PC-9 (cell line): Measurements from ENCODE around the gene GFI1. TPM values are rescaled to one million over a fixed set of nuclear protein-coding genes. Genes with fewer than 3 reads are reported as not detected.

ENCODE experiments used
- BruUV-seq: library from RNA; stranded (reverse); fragments of 400-500 nt; replicated peaks from 2 replicates; lab custom pipeline; 2021; lab: Mats Ljungman, UMichigan
- CTCF ChIA-PET: fragments of 300-600 bp; sonication (Branson Sonifier 250); formaldehyde crosslinking; loops from one replicate; lab custom pipeline; 2022; ENCODE audit warnings: antibody characterized with exemption; lab: Charles Lee
- POLR2A ChIA-PET: fragments of 300-600 bp; sonication (Branson Sonifier 250); formaldehyde crosslinking; loops from one replicate; lab custom pipeline; 2022; ENCODE audit warnings: antibody characterized with exemption; ENCODE audit not compliant: unreplicated experiment; lab: Charles Lee
- DNase-seq, 2 experiments: peaks; one replicate each; pipeline versions ENCODE4 v3.0.0 to v3.0.0-alpha.2; 2015 to 2022; ENCODE audit warnings: mixed read lengths in 1 of 2
- H2AFZ ChIP-seq: fragments of 200-600 bp; sonication (generic); 2 replicates; pipeline ENCODE4 v1.8.1; 2017; ENCODE audit warnings: antibody characterized with exemption
- H3F3A ChIP-seq: fragments of 200-600 bp; sonication (generic); 2 replicates; pipeline ENCODE4 v1.8.1; 2017; ENCODE audit warnings: antibody characterized with exemption, mild to moderate bottlenecking, low read depth; ENCODE audit not compliant: insufficient read depth
- H3K27ac ChIP-seq: fragments of 200-600 bp; sonication (generic); 2 replicates; pipeline ENCODE4 v1.6.1; 2016; ENCODE audit warnings: mixed run types
- H3K27me3 ChIP-seq: fragments of 200-600 bp; sonication (generic); 2 replicates; pipeline ENCODE4 v1.6.1; 2016; ENCODE audit warnings: low read depth, mixed run types; ENCODE audit not compliant: insufficient read depth
- H3K36me3 ChIP-seq: fragments of 200-600 bp; sonication (generic); 2 replicates; pipeline ENCODE4 v1.6.1; 2016; ENCODE audit warnings: low read depth, mixed run types
- H3K4me1 ChIP-seq: fragments of 200-600 bp; sonication (generic); replicated peaks from 2 replicates; pipeline ENCODE4 v1.6.1; 2016; ENCODE audit warnings: mixed run types; ENCODE audit not compliant: insufficient read depth
- H3K4me2 ChIP-seq: fragments of 200-600 bp; sonication (generic); 2 replicates; pipeline ENCODE4 v1.6.1; 2017; ENCODE audit warnings: mixed run types
- H3K4me3 ChIP-seq: fragments of 200-600 bp; sonication (generic); 2 replicates; pipeline ENCODE4 v1.6.1; 2016; ENCODE audit warnings: mixed run types
- H3K79me2 ChIP-seq: fragments of 200-600 bp; sonication (generic); 2 replicates; pipeline ENCODE4 v1.6.1; 2017; ENCODE audit warnings: low read depth, mixed run types
- H3K9me2 ChIP-seq: fragments of 200-600 bp; sonication (generic); 2 replicates; pipeline ENCODE4 v1.8.1; 2017; ENCODE audit warnings: mild to moderate bottlenecking; ENCODE audit not compliant: insufficient read depth
- H3K9me3 ChIP-seq: fragments of 200-600 bp; sonication (generic); 2 replicates; pipeline ENCODE4 v1.8.1; 2016; ENCODE audit warnings: low read depth; ENCODE audit not compliant: insufficient read depth
- H4K20me1 ChIP-seq: fragments of 200-600 bp; sonication (generic); 2 replicates; pipeline ENCODE4 v1.8.1; 2017; ENCODE audit not compliant: insufficient read depth
- CTCF ChIP-seq: fragments of 200-600 bp; sonication (generic); conservative IDR thresholded peaks from 2 replicates; pipeline ENCODE4 v1.6.1; 2017; ENCODE audit warnings: mixed run types, antibody characterized with exemption, mild to moderate bottlenecking, moderate library complexity
- EZH2 ChIP-seq: fragments of 200-600 bp; sonication (generic); IDR thresholded peaks from 2 replicates; pipeline ENCODE4 v1.8.0; 2017; ENCODE audit warnings: antibody characterized with exemption, low read depth
- intact Hi-C: fragments of 100-400 bp; cut with micrococcal nuclease; formaldehyde crosslinking; loops from one replicate; pipeline ENCODE4 v1.10.0; 2022; ENCODE audit not compliant: unreplicated experiment
- total RNA-seq: library from RNA; stranded (reverse); gene quantifications from 2 replicates; pipeline ENCODE4 v1.2.3, GENCODE V29; 2021

The GFI1 gene
- total RNA-seq, 1 experiment from 2014 or later, result 0.35 TPM

- CTCF ChIA-PET, result no interaction called here
- no peak overlapping the region for H3K4me2 ChIP-seq
Measured at GRCh38 chr1:92480813-92481598, 5.7 kb downstream of the GFI1 start.

DNA sequence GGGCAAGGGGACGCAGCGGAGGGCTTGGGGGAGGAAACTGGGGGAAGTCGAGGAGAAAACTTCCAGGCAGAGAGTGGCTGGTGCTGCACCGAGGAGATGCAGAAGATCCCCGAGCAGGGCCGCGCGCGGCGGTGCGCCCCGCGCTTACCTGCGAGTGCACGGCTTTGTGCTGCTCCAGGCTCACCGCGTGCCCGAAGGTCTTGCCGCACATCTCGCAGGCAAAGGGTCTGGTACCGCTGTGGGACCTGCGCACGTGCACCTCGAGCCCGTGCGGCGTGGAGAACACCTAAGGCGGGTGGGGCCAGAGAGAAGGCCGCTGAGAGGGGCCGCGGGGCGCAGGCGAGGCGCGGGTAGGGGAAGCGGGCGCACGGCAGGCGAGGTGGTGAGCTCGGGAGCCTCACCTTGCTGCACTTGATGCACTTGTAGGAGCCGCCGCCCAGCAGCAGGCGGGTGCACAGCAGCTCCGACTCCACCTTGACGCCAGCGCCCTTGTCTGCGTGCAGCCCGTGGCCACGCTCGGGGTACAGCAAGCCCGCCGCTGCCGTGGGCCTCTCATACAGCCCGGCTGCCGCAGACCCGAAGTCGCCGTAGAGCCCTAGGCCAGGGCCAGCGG is 6.4 kb downstream of the GFI1 start:
- Histone ChIP-seq H3K79me2 (no peaks in the 10 kb centered on the region), H4K20me1 (no peaks in the 10 kb centered on the region), H3K36me3 (no peaks in the 10 kb centered on the region), H3K9me3 (no peaks in the 10 kb centered on the region), H3F3A (no peaks in the 10 kb centered on the region), H3K4me1 (0 out of 2 replicates have a peak, but pooled peaks cover 11% of the 10 kb centered on the region), H3K9me2 (no peaks in the 10 kb centered on the region), H3K4me2 (no peak overlapping the region), H2AFZ (no peak overlapping the region), H3K27ac (no peak overlapping the region), H3K27me3 (peaks cover 28% of the 10 kb centered on the region; the same call in 1 of the 2 replicates), H3K4me3 (no peak overlapping the region)
- BruUV-seq, result no TSS peak
- ChIA-PET CTCF (no interaction called here), POLR2A (no interaction called here)
- intact Hi-C loops, result no loop called here
- no peak for TF ChIP-seq CTCF
- no peak for TF ChIP-seq EZH2
- DNase-seq, result no peak

More at GRCh38 chr1:92480813-92481598, 5.7 kb downstream of the GFI1 start:
- H3K27ac ChIP-seq, result no peak overlapping the region
- DNase-seq, result no peak
- H3K36me3 ChIP-seq, result no peaks in the 10 kb centered on the region
- TF ChIP-seq CTCF (no peak), EZH2 (no peak)
- peaks cover 16% of the 10 kb centered on the region; the same call in 1 of the 2 replicates for H3K4me1 ChIP-seq
- peaks cover 35% of the 10 kb centered on the region; the same call in 1 of the 2 replicates for H3K27me3 ChIP-seq
- POLR2A ChIA-PET, result no interaction called here
- intact Hi-C loops, result no loop called here
- H3F3A ChIP-seq, result no peaks in the 10 kb centered on the region
- H3K9me2 ChIP-seq, result no peaks in the 10 kb centered on the region
- BruUV-seq, result no TSS peak
- H3K79me2 ChIP-seq, result no peaks in the 10 kb centered on the region
- H4K20me1 ChIP-seq, result no peaks in the 10 kb centered on the region
- no peaks in the 10 kb centered on the region for H3K9me3 ChIP-seq
- H2AFZ ChIP-seq, result no peak overlapping the region
- no peak overlapping the region for H3K4me3 ChIP-seq

DNA sequence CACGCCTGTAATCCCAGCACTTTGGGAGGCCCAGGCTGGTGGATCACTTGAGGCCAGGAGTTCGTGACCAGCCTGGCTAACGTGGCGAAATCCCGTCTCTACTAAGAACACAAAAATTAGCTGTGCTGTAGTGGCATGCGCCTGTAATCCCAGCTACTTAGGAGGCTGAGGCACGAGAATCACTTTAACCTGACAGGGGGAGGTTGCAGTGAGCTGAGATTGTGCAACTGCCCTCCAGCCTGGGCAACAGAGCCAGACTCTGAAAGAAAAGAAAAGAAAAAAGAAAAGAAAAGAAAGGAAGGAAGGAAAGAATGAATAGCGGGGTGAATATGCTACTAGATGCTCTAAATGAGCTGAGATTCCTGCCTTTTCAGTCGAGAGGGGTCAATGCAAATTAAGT is 7.1 kb downstream of the GFI1 start:
- BruUV-seq, result no TSS peak

More for the DNA sequence above, 7.1 kb downstream of the GFI1 start:
- intact Hi-C loops, result no loop called here
- no peaks in the 10 kb centered on the region for H3K9me2 ChIP-seq
- 0 out of 2 replicates have a peak, but pooled peaks cover 4% of the 10 kb centered on the region for H3K4me1 ChIP-seq
- no peak overlapping the region for H3K27ac ChIP-seq
- H2AFZ ChIP-seq, result no peak overlapping the region
- H3K4me2 ChIP-seq, result no peak overlapping the region
- ChIA-PET POLR2A (no interaction called here), CTCF (no interaction called here)
- DNase-seq, result no peak
- H3K36me3 ChIP-seq, result no peaks in the 10 kb centered on the region
- TF ChIP-seq CTCF (no peak), EZH2 (no peak)
- H3K4me3 ChIP-seq, result no peak overlapping the region
- H3F3A ChIP-seq, result no peaks in the 10 kb centered on the region
- H3K9me3 ChIP-seq, result peaks cover 4% of the 10 kb centered on the region; the same call in 1 of the 2 replicates
- no peaks in the 10 kb centered on the region for H3K79me2 ChIP-seq
- H3K27me3 ChIP-seq, result peaks cover 21% of the 10 kb centered on the region; the same call in 1 of the 2 replicates
- no peaks in the 10 kb centered on the region for H4K20me1 ChIP-seq
